IMR-90 (cell line): ENCODE results near the gene GTF2F1. TPM values are rescaled to one million over a fixed set of nuclear protein-coding genes. Genes with fewer than 3 reads are reported as not detected.
A peak's percentile ranks its signal among the peaks of the same experiment; 100 is the strongest.

Experiments used
- ATAC-seq: fragments of 200-7000 bp; cut with Tn5 transposase; 2 replicates; pipeline ENCODE4 v1.9.1; 2020; ENCODE audit warnings: low read depth, mild to moderate bottlenecking, moderate library complexity
- BruUV-seq: library from RNA; stranded (reverse); fragments of 400-500 nt; replicated peaks from 2 replicates; lab custom pipeline; 2021; lab: Mats Ljungman, UMichigan
- CTCF ChIA-PET: fragments of 300-600 bp; formaldehyde crosslinking; extraction: SDS; loops from one replicate; lab custom pipeline; 2021; ENCODE audit warnings: antibody characterized with exemption; lab: Yijun Ruan, JAX
- POLR2A ChIA-PET: fragments of 300-600 bp; sonication (Branson Sonifier 250); formaldehyde crosslinking; loops from one replicate; lab custom pipeline; 2022; ENCODE audit warnings: antibody characterized with exemption; ENCODE audit not compliant: unreplicated experiment; lab: Charles Lee
- DNase-seq: peaks from one replicate; pipeline ENCODE4 v3.0.0; 2013
- H2AFZ ChIP-seq: replicated peaks from 2 replicates; pipeline ENCODE3; 2013; ENCODE audit warnings: low read length, mild to moderate bottlenecking; ENCODE audit not compliant: poor library complexity
- H2AK5ac ChIP-seq: 2 replicates; pipeline ENCODE4 v1.6.1; 2013; ENCODE audit warnings: low read depth, low read length, inconsistent platforms
- H2AK9ac ChIP-seq: replicated peaks from 2 replicates; pipeline ENCODE3; 2013; ENCODE audit warnings: mild to moderate bottlenecking, low read depth, low read length, moderate library complexity; ENCODE audit not compliant: poor library complexity
- H2BK120ac ChIP-seq: 2 replicates; pipeline ENCODE4 v1.6.1; 2013; ENCODE audit warnings: low read depth, low read length, inconsistent platforms
- H2BK15ac ChIP-seq: 3 replicates; pipeline ENCODE4 v1.6.1; 2013; ENCODE audit warnings: low read depth, low read length, inconsistent platforms
- H2BK20ac ChIP-seq: 2 replicates; pipeline ENCODE4 v1.6.1; 2013; ENCODE audit warnings: low read depth, mild to moderate bottlenecking, inconsistent platforms, low read length, moderate library complexity
- H2BK5ac ChIP-seq: 2 replicates; pipeline ENCODE4 v1.6.1; 2013; ENCODE audit warnings: mild to moderate bottlenecking, low read depth, low read length, inconsistent platforms; ENCODE audit not compliant: poor library complexity, severe bottlenecking
- H3K14ac ChIP-seq: replicated peaks from 2 replicates; pipeline ENCODE4 v1.6.1; 2013; ENCODE audit warnings: low read depth, low read length, inconsistent platforms
- H3K18ac ChIP-seq: 2 replicates; pipeline ENCODE4 v1.6.1; 2013; ENCODE audit warnings: low read depth, low read length, control low read depth
- H3K23ac ChIP-seq: 2 replicates; pipeline ENCODE4 v1.6.1; 2013; ENCODE audit warnings: low read depth, low read length, inconsistent platforms
- H3K27ac ChIP-seq: 2 replicates; pipeline ENCODE4 v1.5.1; 2013; ENCODE audit warnings: mild to moderate bottlenecking, control low read depth, low read length; ENCODE audit not compliant: insufficient read depth
- H3K27me3 ChIP-seq: 2 replicates; pipeline ENCODE4 v1.6.1; 2013; ENCODE audit warnings: low read length; ENCODE audit not compliant: control insufficient read depth, insufficient read depth
- H3K36me3 ChIP-seq: 2 replicates; pipeline ENCODE4 v1.6.1; 2013; ENCODE audit warnings: low read length, mixed read lengths; ENCODE audit not compliant: control insufficient read depth, insufficient read depth
- H3K4ac ChIP-seq: 2 replicates; pipeline ENCODE4 v1.6.1; 2013; ENCODE audit warnings: low read depth, low read length, inconsistent platforms
- H3K4me1 ChIP-seq: 2 replicates; pipeline ENCODE4 v1.6.1; 2013; ENCODE audit warnings: low read length, mixed read lengths; ENCODE audit not compliant: control insufficient read depth, insufficient read depth
- H3K4me2 ChIP-seq: 2 replicates; pipeline ENCODE4 v1.6.1; 2013; ENCODE audit warnings: low read depth, mild to moderate bottlenecking, control low read depth, low read length, moderate library complexity
- H3K4me3 ChIP-seq: 2 replicates; pipeline ENCODE4 v1.5.1; 2013; ENCODE audit warnings: low read depth, mild to moderate bottlenecking, control low read depth, low read length, moderate library complexity; ENCODE audit not compliant: insufficient read depth
- H3K56ac ChIP-seq: 2 replicates; pipeline ENCODE4 v1.6.1; 2013; ENCODE audit warnings: low read length, inconsistent platforms; ENCODE audit not compliant: insufficient read depth; ENCODE audit errors: extremely low read depth
- H3K79me1 ChIP-seq, 2 experiments: 2 replicates each; pipeline ENCODE4 v1.6.1; 2013; ENCODE audit warnings: low read length in 2 of 2, inconsistent platforms in 1 of 2, low read depth in 1 of 2
- H3K9ac ChIP-seq: 2 replicates; pipeline ENCODE4 v1.6.1; 2013; ENCODE audit warnings: low read depth, low read length, control low read depth
- H3K9me1 ChIP-seq: 2 replicates; pipeline ENCODE4 v1.6.1; 2013; ENCODE audit warnings: low read length, inconsistent platforms; ENCODE audit not compliant: insufficient read depth
- H3K9me3 ChIP-seq: 2 replicates; pipeline ENCODE4 v1.6.1; 2013; ENCODE audit warnings: low read length; ENCODE audit not compliant: control insufficient read depth, insufficient read depth
- H4K20me1 ChIP-seq: 2 replicates; pipeline ENCODE4 v1.6.1; 2013; ENCODE audit warnings: low read length, inconsistent platforms; ENCODE audit not compliant: insufficient read depth
- H4K5ac ChIP-seq: 2 replicates; pipeline ENCODE4 v1.6.1; 2013; ENCODE audit warnings: mild to moderate bottlenecking, low read depth, low read length, control low read depth
- H4K8ac ChIP-seq, 2 experiments: 2 replicates each; pipeline ENCODE4 v1.6.1; 2013; ENCODE audit warnings: low read depth in 2 of 2, low read length in 2 of 2, control low read depth in 1 of 2, inconsistent platforms in 1 of 2
- H4K91ac ChIP-seq: 2 replicates; pipeline ENCODE4 v1.6.1; 2013; ENCODE audit warnings: low read depth, low read length, inconsistent platforms; ENCODE audit not compliant: insufficient read depth
- BHLHE40 ChIP-seq: fragments of 150-350 bp; IDR thresholded peaks from 2 replicates; pipeline ENCODE4 v1.6.1; 2016; ENCODE audit warnings: mild to moderate bottlenecking, low read depth, low read length
- CEBPB ChIP-seq: IDR thresholded peaks from 2 replicates; pipeline ENCODE4 v1.6.1; 2012; ENCODE audit warnings: low read depth, low read length, improper control_type of control experiment
- CHD1 ChIP-seq: IDR thresholded peaks from 2 replicates; pipeline ENCODE4 v1.6.1; 2012; ENCODE audit warnings: low read depth, low read length, improper control_type of control experiment
- CTCF ChIP-seq: conservative IDR thresholded peaks from 2 replicates; pipeline ENCODE4 v1.5.1; 2012; ENCODE audit warnings: mild to moderate bottlenecking, low read depth, low read length, improper control_type of control experiment
- FOS ChIP-seq: fragments of 150-350 bp; IDR thresholded peaks from 2 replicates; pipeline ENCODE4 v1.6.1; 2016; ENCODE audit warnings: low read depth, low read length
- MAFK ChIP-seq: IDR thresholded peaks from 2 replicates; pipeline ENCODE4 v1.6.1; 2012; ENCODE audit warnings: low read depth, low read length, improper control_type of control experiment
- MAZ ChIP-seq: IDR thresholded peaks from 2 replicates; pipeline ENCODE4 v1.6.1; 2012; ENCODE audit warnings: low read depth, mild to moderate bottlenecking, low read length, improper control_type of control experiment, moderate library complexity, borderline replicate concordance
- MXI1 ChIP-seq: IDR thresholded peaks from 2 replicates; pipeline ENCODE4 v1.6.1; 2012; ENCODE audit warnings: low read depth, mild to moderate bottlenecking, low read length, moderate library complexity, borderline replicate concordance
- NFE2L2 ChIP-seq: fragments of 150-350 bp; IDR thresholded peaks from 2 replicates; pipeline ENCODE4 v1.6.1; 2016; ENCODE audit warnings: low read depth, mild to moderate bottlenecking, low read length
- POLR2A ChIP-seq: IDR thresholded peaks from 2 replicates; pipeline ENCODE4 v1.6.1; 2012; ENCODE audit warnings: mild to moderate bottlenecking, low read depth, low read length
- RAD21 ChIP-seq: IDR thresholded peaks from 2 replicates; pipeline ENCODE4 v1.6.1; 2012; ENCODE audit warnings: low read length, improper control_type of control experiment
- RCOR1 ChIP-seq: IDR thresholded peaks from 2 replicates; pipeline ENCODE4 v1.6.1; 2012; ENCODE audit warnings: mild to moderate bottlenecking, low read length, improper control_type of control experiment; ENCODE audit not compliant: insufficient replicate concordance
- RFX5 ChIP-seq: IDR thresholded peaks from 2 replicates; pipeline ENCODE4 v1.8.0; 2012; ENCODE audit warnings: low read depth, mild to moderate bottlenecking, low read length, moderate library complexity
- SMC3 ChIP-seq: fragments of 150-350 bp; IDR thresholded peaks from 2 replicates; pipeline ENCODE4 v1.6.1; 2016; ENCODE audit warnings: low read depth, mild to moderate bottlenecking, antibody characterized with exemption, low read length, moderate library complexity
- WGBS, 2 experiments: methylation state at CpG; one replicate each; pipeline versions ENCODE4 v1.1.5 to v1.1.7; 2013; ENCODE audit warnings: missing lambda C conversion rate in 2 of 2; ENCODE audit not compliant: insufficient read length in 1 of 2; ENCODE audit errors: extremely low coverage in 2 of 2; 5-methylcytosine and 5-hydroxymethylcytosine counted together
- dilution Hi-C: fragments of 300-500 bp; cut with HindIII; formaldehyde crosslinking; loops from one replicate; pipeline ENCODE4 v1.14.3; 2018; ENCODE audit warnings: low sequenced_read_pairs; ENCODE audit not compliant: unreplicated experiment
- in situ Hi-C: fragments of 300-500 bp; cut with MboI; formaldehyde crosslinking; loops from 3 replicates; pipeline ENCODE4 v1.14.3; 2019; ENCODE audit warnings: low sequenced_read_pairs, inconsistent platforms, mixed read lengths
- intact Hi-C: fragments of 100-400 bp; cut with micrococcal nuclease; formaldehyde crosslinking; loops from 2 replicates; pipeline ENCODE4 v1.10.0; 2022
- polyA plus RNA-seq, 3 experiments: library from polyadenylated mRNA; depleted of rRNA; stranded (reverse); fragments of >200 nt; gene quantifications; 2 replicates each; pipeline ENCODE4 v1.2.3, GENCODE V29; 2012; ENCODE audit warnings: low replicate concordance in 1 of 3
- total RNA-seq: library from RNA; depleted of rRNA; stranded (reverse); fragments of >200 nt; gene quantifications from 2 replicates; pipeline ENCODE4 v1.2.3, GENCODE V29; 2012
- TF ChIP-seq, protein P1 (sequence below): fragments of 150-350 bp; IDR thresholded peaks from 2 replicates; pipeline ENCODE4 v1.6.1; 2016; ENCODE audit warnings: low read depth, mild to moderate bottlenecking, low read length, moderate library complexity, borderline replicate concordance

The GTF2F1 gene
- total and polyA plus RNA-seq, 2 of the 4 experiments (the other 2 are of a cell fraction): 43.7 to 51.4 TPM

DNA sequence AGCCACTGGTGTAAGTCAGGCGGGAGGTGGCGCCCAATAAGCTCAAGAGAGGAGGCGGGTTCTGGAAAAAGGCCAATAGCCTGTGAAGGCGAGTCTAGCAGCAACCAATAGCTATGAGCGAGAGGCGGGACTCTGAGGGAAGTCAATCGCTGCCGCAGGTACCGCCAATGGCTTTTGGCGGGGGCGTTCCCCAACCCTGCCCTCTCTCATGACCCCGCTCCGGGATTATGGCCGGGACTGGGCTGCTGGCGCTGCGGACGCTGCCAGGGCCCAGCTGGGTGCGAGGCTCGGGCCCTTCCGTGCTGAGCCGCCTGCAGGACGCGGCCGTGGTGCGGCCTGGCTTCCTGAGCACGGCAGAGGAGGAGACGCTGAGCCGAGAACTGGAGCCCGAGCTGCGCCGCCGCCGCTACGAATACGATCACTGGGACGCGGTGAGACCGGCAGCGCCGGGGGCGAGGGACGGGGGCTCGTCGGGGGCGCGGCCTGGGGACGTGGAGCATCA lies 20.3 kb downstream of the GTF2F1 start, which contains the start of gene ALKBH7:
Gene ALKBH7, plus strand, starts transcription at position 201 of the 502 bp plus-strand sequence. Its CDS starts 27 bp downstream, at position 228.
- H2BK120ac ChIP-seq: peak within 1 kb of the TSS; percentile 34; the same call in 1 of the 2 replicates
- peaks cover 13% of the 10 kb centered on the region for H3K9me1 ChIP-seq
- H2AK5ac ChIP-seq: peak within 1 kb of the TSS; percentile 98
- dilution Hi-C loops: no loop called here
- H3K27ac ChIP-seq: peak within 1 kb of the TSS; percentile 79
- peak within 1 kb of the TSS; percentile 96 for H3K14ac ChIP-seq
- peak; percentile 100 for DNase-seq
- H4K8ac ChIP-seq: peak within 1 kb of the TSS; percentile 94 to 99
- H3K79me1 ChIP-seq: peaks cover 10 to 14% of the 10 kb centered on the region in 2 experiments; a peak in 3 of 4 replicates
- peak within 1 kb of the TSS; percentile 87 for H2BK5ac ChIP-seq
- no peaks in the 10 kb centered on the region for H4K20me1 ChIP-seq
- H3K9me3 ChIP-seq: no peaks in the 10 kb centered on the region
- H2AFZ ChIP-seq: peak within 1 kb of the TSS; percentile 100
- H3K4me2 ChIP-seq: peak within 1 kb of the TSS; percentile 88
- ChIA-PET CTCF (interaction anchor here (0.6 kb wide), 1 partner anchor 121 kb away, joined by 4 read pairs; no protein-coding TSS in a partner anchor), POLR2A (interaction anchor here (0.8 to 1.0 kb wide), 2 partner anchors 11 to 21 kb away, joined by 3 to 8 read pairs; partner anchors contain the start of gene CLPP)
- intact Hi-C loops: loop anchor here (1.0 to 2.0 kb wide), 2 partner anchors 21 to 364 kb away; partner anchors contain the start of genes GPR108 and GTF2F1
- H3K4me3 ChIP-seq: peak within 1 kb of the TSS; percentile 79
- H2BK20ac ChIP-seq: peak within 1 kb of the TSS; percentile 6; the same call in 1 of the 2 replicates
- peak within 1 kb of the TSS; percentile 95 for H3K4ac ChIP-seq
- in situ Hi-C loops: no loop called here
- peak within 1 kb of the TSS; percentile 62; the same call in 1 of the 2 replicates for H3K56ac ChIP-seq
- ATAC-seq: peak; percentile 83
- no peaks in the 10 kb centered on the region for H3K27me3 ChIP-seq
- peak within 1 kb of the TSS; percentile 84 for H4K91ac ChIP-seq
- peak within 1 kb of the TSS; percentile 28; the same call in 1 of the 2 replicates for H3K23ac ChIP-seq
- no TSS peak for BruUV-seq
- H2BK15ac ChIP-seq: peak within 1 kb of the TSS; percentile 82; the same call in 1 of the 3 replicates
- H4K5ac ChIP-seq: peak within 1 kb of the TSS; percentile 86
- H3K9ac ChIP-seq: peak within 1 kb of the TSS; percentile 68
- H2AK9ac ChIP-seq: peak within 1 kb of the TSS; percentile 100
- H3K36me3 ChIP-seq: peaks cover 14% of the 10 kb centered on the region; the same call in 1 of the 2 replicates
- H3K18ac ChIP-seq: peak within 1 kb of the TSS; percentile 12
- 1% methylated on average over 28 of the region's 47 CpGs; no CpG with 5 or more reads in 1 of the 2 experiments for WGBS, 2 experiments
- H3K4me1 ChIP-seq: peaks cover 6% of the 10 kb centered on the region
- TF ChIP-seq RCOR1 (peak; percentile 46), FOS (peak; percentile 96), MAZ (peak; percentile 78; the same call in 1 of the 2 replicates), RFX5 (no peak), CHD1 (no peak), BHLHE40 (no peak), POLR2A (peak; percentile 67; the same call in 1 of the 2 replicates), NFE2L2 (no peak), MXI1 (peak; percentile 64; the same call in 1 of the 2 replicates), CTCF (no peak), MAFK (no peak), SMC3 (no peak), CEBPB (no peak), RAD21 (no peak)
- TF ChIP-seq, protein P1, sequence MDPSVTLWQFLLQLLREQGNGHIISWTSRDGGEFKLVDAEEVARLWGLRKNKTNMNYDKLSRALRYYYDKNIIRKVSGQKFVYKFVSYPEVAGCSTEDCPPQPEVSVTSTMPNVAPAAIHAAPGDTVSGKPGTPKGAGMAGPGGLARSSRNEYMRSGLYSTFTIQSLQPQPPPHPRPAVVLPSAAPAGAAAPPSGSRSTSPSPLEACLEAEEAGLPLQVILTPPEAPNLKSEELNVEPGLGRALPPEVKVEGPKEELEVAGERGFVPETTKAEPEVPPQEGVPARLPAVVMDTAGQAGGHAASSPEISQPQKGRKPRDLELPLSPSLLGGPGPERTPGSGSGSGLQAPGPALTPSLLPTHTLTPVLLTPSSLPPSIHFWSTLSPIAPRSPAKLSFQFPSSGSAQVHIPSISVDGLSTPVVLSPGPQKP: no peak
